ENCODE results near the gene MYL12A.
"Not testable (repeated sequence)": the region's sequence is repeated elsewhere in the genome, so short reads cannot be mapped to it uniquely, and the experiment has no call there.

The MYL12A gene

DNA sequence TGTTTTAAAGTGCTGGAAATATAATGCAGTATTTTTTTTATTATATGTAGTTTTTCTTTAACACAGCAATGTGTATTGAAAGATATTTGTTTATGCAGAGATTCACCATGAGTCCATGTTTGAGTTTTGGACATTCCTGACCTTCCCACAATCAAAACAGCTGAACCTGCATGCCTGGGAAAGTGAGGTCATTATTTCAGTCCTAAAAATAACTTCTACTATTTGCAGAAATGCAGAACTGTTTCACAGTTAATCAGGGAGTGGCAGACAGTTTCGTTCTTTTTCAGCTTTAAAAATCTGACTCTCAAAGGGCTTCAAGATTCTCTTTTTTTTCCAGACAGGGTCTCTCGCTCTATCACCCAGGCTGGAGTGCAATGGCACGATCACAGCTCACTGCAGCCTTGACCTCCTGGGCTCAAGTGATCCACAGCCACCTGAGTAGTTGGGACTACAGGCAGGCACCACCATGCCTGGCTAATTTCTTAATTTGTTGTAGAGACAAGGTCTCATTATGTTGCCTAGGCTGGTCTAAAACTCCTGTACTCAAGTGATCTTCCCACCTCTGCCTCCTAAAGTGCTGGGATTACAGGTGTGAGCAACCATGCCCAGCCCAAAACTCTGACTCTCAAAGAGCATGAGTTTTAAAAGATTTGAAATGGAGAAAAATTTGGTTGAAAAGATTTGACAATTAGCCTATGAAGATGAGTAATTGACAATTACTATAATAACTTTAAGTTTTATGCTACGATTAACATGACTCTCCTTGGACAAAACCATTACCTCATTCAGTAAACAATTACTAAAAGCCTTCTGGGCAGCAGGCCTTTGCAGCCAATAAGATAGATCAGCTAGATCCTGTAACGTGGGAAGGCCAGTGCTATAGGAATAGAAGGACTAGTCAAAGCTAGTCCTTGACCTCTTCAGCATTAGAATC is 9.4 kb downstream of the MYL12A start:
- DNase-seq = no peak

DNA sequence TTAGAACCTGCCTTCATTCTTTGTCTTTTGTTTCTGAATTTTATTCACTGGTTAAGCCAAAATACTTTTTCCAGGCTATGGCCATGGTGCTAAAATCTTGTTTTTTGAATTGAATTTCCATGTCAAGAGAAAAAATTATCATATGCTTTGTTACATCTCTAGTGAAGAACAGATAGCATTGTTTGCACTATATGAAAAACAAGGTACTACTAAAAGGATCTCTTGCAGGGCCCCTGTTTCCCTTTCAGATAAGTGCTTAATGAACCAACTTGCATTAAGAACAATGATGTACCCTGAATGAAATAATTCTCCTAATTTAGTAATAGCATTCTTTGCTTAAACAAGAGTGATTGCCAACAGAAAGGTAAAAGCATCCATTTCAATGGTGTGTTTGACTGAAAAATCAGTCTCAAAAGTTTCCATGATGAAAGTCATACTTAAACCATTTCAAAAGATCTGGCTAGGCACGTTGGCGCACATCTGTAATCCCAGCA is 10.1 kb downstream of the MYL12A start:
- no peak for DNase-seq

- DNase-seq = no peak
Measured at GRCh38 chr18:3260995-3261372, 13.4 kb downstream of the MYL12A start.

DNA sequence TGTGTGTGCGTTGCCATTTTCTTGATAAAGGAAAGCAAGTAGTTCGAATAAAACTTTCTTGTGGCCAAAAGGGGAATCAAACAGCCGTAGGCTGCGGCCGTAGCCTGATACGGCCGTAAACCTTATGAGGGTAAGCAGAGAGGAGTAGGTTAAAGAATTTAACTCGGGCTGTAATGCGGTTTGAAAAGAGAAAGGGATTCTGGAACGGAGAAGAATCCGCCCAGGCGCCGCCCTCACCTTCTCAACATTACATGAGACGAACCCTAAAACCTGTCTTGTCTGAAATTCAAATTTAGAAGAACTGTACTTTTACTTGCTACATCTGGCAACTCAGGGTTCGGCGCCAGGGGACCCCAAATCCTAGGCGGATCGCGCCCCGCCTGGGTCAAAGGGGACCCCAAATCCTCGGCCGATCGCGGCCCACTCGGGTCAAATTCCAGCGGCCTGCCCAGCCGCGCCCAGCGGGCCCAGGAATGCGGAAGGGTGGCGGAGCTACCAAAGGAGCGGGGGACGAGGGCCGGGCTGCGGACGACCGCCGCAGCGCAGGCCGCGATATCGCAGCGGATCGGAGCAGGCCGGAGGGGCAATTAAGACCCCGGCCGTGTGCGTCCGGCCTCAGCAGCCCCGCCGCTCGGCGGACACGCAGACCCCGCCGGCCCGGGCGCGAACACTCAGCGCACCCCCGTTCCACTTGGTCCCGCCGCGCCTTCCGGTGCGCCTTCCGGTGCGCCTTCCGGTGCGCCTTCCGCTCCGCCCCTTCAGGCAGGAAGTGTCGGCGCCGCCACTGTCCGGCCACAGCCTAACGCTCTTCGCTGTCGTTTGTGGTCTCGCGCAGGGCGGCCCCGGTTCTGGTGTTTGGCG is 14.0 kb downstream of the MYL12A start, which contains the start of gene MYL12B:
TSS of gene MYL12B (plus strand) at position 761 of the 861 bp plus-strand sequence. CDS start 10,766 bp downstream, outside the sequence.
- peak; percentile 55 for DNase-seq

- DNase-seq = no peak
Measured at GRCh38 chr18:3262234-3263131, 14.9 kb downstream of the MYL12A start.

DNA sequence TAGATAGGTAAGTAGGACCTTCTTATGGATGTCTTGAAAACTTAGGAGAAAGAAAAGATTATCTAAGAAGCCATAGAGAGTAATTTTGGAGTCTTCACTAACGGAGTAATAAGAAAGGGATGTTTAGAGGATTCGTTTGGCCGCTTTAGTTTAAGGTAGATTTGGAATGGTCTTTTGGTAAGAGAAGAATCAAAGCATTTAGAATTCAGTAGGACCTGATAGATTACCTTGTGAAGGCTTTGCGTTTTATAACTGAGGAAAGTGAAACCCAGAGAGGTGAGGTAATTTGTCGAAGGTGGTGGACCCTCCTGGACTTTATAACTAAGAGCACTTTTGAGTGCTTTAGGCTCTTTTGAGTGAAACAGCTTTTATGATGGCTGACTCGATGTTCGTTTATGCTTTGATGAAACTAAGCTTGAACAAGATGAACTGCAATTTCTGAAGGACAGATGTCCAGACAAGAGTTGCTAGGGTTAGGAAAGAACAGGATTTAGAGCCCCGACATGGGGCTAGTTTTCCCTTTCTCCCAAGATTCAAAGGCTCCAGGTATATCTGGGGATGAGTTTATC is 15.6 kb downstream of the MYL12A start:
- DNase-seq = no peak

DNA sequence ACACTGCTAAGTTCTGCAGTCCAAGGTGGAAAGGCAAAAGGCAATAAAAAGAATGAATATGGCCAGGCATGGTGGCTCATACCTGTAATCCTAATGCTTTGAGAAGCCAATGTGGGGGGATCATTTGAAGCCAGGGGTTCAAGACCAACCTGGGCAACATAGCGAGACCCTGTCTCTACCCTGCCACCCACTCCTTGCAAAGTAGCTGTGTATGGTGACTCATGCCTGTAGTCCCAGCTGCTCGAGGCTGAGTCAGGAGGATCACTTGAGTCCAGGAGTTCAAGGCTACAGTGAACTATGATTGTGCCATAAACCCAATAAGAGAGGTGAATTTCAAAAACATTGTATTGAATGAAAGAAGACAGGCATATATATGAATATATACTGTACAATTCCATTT is 16.8 kb downstream of the MYL12A start:
- no peak for DNase-seq

DNA sequence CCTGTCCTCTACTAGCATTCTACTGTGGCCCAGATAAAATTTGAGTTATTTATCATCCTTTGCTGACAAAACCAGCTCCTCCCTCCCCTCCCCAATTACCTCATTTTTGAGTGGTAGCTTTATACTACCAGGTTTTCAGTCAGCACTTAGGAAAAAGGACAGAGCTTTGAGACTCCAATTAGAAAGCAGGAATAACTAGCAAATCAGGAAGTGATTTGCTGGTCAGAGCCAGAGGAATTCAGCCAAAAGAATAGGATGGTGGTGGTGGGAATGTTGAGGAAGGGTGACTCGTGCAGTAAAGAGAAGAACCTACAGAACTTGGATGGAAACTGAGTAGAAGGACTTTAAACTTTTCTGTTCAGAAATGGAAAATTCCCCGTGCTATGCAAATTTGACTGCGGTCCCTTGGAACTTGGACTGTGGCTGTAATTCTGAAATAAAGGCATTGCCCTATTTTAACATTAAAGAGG is 18.0 kb downstream of the MYL12A start:
- no peak for DNase-seq

- DNase-seq = no peak
Measured at GRCh38 chr18:3266062-3266608, 18.5 kb downstream of the MYL12A start.

DNA sequence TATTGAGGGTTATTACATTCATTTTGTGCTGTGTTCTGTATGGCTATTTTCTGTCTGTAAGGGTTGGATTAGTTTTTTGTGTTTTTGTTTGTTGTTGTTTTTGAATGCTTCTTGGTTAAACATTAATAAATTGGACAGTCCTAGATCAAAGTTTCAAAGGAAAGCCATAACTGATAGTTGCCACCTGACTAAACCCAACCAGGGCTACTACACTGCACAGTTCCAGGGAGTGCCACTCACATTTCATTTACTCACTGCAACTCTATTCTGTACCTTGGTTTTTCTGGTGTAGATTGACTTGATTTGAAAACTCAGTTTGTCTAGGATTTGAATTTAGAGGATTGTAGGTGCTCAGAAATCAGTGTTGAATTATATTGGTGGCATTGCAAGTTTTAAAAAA is 20.7 kb downstream of the MYL12A start:
- no peak for DNase-seq

GRCh38 chr18:3269241-3269913 is 21.8 kb downstream of the MYL12A start:
- DNase-seq = no peak

DNA sequence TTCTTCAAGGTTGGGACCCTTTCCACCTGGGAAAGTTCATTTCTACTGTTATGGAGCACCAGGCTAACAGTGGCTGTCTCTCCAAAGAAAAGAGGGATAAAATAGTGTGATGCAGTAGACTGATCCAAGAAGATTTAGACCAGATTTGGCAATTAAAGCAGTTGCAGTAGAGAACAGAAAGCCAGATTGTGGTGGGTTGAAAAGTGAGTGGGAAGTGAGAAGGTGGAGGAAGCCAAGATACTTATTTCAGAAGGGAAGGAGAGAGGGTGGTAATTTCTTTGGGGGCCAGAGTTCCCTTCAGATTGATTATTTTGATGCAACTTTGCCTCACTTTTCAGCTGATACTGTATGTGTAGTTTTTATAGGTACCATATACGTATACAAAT is 22.3 kb downstream of the MYL12A start:
- DNase-seq = no peak

- no peak for DNase-seq
Measured at GRCh38 chr18:3273042-3273441, 25.4 kb downstream of the MYL12A start.

GRCh38 chr18:3277643-3278213 is 30.1 kb downstream of the MYL12A start:
- DNase-seq = not testable (repeated sequence)

DNA sequence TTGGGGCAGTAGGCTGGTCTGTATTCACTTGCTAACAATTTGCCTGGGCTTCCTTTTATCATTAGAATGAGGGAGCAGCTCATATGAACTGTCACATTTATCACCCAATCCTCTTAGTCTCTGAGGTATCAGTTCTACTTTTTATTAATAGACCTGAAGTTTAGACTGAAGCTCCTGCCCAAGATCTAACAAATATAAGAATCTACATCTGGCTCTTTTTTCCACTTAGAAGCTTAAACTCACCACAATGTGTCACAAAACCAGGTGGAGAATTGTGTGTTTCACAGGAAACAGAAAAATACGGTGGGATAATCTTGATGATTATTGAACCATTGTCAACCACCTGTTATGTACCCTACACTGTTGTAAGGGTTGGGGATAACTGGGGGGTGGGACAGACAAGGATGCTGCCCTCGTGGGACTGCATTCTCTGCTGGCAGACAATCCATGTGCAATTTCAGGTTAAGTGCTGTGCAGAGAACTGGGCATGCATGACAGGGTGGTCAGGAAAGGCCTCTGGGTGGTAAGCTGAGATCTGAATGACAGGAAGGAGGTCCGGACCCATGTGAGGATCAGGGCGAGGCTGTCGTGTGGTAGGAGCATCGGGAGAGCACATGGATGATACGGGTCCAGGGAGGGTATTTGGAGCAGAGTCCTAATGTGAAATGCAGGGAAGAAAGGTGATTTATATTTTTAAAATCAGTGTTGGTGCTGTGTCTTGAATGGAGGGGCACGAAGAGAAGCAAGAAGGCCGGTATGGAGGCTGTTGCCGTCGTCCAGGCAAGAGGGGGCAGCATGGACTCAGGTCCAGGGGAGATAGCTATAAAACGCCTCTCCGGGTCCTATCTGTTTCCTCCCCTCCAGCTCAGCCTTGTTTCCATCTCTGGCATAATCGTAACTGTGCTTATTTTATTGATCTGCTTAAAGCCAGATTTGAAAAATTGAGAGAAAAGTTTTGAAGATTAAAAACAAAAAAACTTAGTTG is 31.9 kb downstream of the MYL12A start:
- DNase-seq = no peak

- DNase-seq = no peak
Measured at GRCh38 chr18:3281456-3282400, 34.1 kb downstream of the MYL12A start.

DNA sequence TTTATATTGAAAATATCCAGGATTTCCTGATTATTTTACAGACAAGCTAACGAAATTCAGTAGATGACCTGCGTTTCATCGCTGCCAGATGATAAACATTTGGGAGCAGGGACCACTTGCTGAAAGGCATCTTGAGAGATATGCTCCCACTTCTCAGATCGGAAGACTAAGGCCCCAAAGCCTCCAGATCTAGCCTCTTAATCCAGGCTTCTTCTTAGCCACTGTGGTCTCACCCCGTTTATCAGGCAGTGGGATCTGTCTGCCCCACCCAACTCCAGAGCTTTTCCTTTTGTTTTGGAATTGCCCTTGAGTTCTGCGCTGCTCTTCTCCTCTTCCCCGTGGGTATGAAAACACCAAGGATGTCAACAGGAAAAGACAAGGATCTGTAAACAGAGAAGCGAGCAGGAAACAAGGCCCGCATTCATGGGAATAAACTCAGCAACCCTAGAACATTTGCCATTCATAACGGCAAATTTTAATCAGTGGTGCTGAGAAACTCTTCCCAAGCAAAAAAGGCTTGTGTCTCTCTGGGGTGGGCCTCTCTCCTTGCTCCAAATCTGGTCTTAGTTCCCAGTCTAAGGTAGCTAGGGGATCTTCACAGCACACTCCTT is 35.8 kb downstream of the MYL12A start:
- no peak for DNase-seq

- DNase-seq = no peak
Measured at GRCh38 chr18:3283908-3284307, 36.3 kb downstream of the MYL12A start.
